Stimulated activated CD8-positive, alpha-beta memory T cell treated with anti-CD3 and anti-CD28 coated beads, Interleukin-15, amount 100 ng/mL, for 1 hour (primary cell): ENCODE data around the gene WIPF2.

ENCODE experiments used
- DNase-seq: peaks from one replicate; pipeline ENCODE4 v3.0.0-alpha.2; 2020; ENCODE audit warnings: low read depth

Gene WIPF2

GRCh38 chr17:40326014-40326831, 107.1 kb downstream of the WIPF2 start:
- DNase-seq: no peak

- DNase-seq: no peak
Measured at GRCh38 chr17:40326832-40327199, 107.7 kb downstream of the WIPF2 start.

- no peak for DNase-seq
Measured at GRCh38 chr17:40327244-40327729, 108.2 kb downstream of the WIPF2 start.

GRCh38 chr17:40327735-40328385, 108.8 kb downstream of the WIPF2 start:
- no peak for DNase-seq

GRCh38 chr17:40328386-40328766, 109.3 kb downstream of the WIPF2 start:
- DNase-seq: no peak

- DNase-seq: no peak
Measured at GRCh38 chr17:40329839-40330794, 111.0 kb downstream of the WIPF2 start.

- no peak for DNase-seq
Measured at GRCh38 chr17:40330850-40331470, 111.9 kb downstream of the WIPF2 start.

GRCh38 chr17:40331743-40332641, 112.9 kb downstream of the WIPF2 start:
- no peak for DNase-seq
